ENCODE results near the gene ZNF496. TPM values are rescaled to one million over a fixed set of nuclear protein-coding genes. Genes with fewer than 3 reads are reported as not detected.

ZNF496 gene
- total and polyA plus RNA-seq, 8 donors = 5.8 to 25.8 (median 11.9) TPM

GRCh38 chr1:247298124-247298481, 33.6 kb downstream of the ZNF496 start:
- no peak for DNase-seq
- Histone ChIP-seq H3K27me3 (no peaks in the 10 kb centered on the region), H3K36me3 (peaks cover 18 to 46% (median 42%) of the 10 kb centered on the region in 4 donors), H3K4me1 (no peaks in the 10 kb centered on the region), H3K9me3 (no peaks in the 10 kb centered on the region), H3K4me3 (no peak overlapping the region), H3K27ac (no peak overlapping the region)
- TF ChIP-seq POLR2AphosphoS5 (IDR thresholded peaks at IDR 0.05) = no peak
- TF ChIP-seq CTCF (IDR thresholded peaks at IDR 0.05) = no peak
- TF ChIP-seq POLR2A (IDR thresholded peaks at IDR 0.05) = no peak
- intact Hi-C loops (cut with DNase I; ENCODE audit: low total_unique reads) = no loop called here
- WGBS, 5 donors = 63 to 74% (median 72%) methylated on average over 6 of the region's 6 CpGs

GRCh38 chr1:247297263-247298123, 34.2 kb downstream of the ZNF496 start:
- H3K9me3 ChIP-seq = no peaks in the 10 kb centered on the region

GRCh38 chr1:247296599-247297180, 35.0 kb downstream of the ZNF496 start:
- no peak for DNase-seq
- 88 to 94% (median 92%) methylated on average over 8 of the region's 8 CpGs for WGBS, 5 donors
- no peak overlapping the region for H3K27ac ChIP-seq
- TF ChIP-seq EP300 (IDR thresholded peaks at IDR 0.05) = no peak
- no peak for TF ChIP-seq CTCF (IDR thresholded peaks at IDR 0.05)
- no peak for TF ChIP-seq POLR2AphosphoS5 (IDR thresholded peaks at IDR 0.05)
- no peak for TF ChIP-seq POLR2A (IDR thresholded peaks at IDR 0.05)
- no peak overlapping the region for H3K4me3 ChIP-seq
- no peaks in the 10 kb centered on the region for H3K27me3 ChIP-seq
- no peaks in the 10 kb centered on the region for H3K9me3 ChIP-seq
- intact Hi-C loops (cut with DNase I; ENCODE audit: low total_unique reads) = no loop called here
- H3K4me1 ChIP-seq = no peaks in the 10 kb centered on the region
- peaks cover 18 to 32% (median 28%) of the 10 kb centered on the region in 4 donors for H3K36me3 ChIP-seq

More at GRCh38 chr1:247297263-247298123, 34.2 kb downstream of the ZNF496 start:
- Histone ChIP-seq H3K4me1 (no peaks in the 10 kb centered on the region), H3K27ac (no peak overlapping the region), H3K36me3 (peaks cover 18 to 40% (median 36%) of the 10 kb centered on the region in 4 donors), H3K27me3 (no peaks in the 10 kb centered on the region), H3K4me3 (no peak overlapping the region)
- intact Hi-C loops (cut with DNase I; ENCODE audit: low total_unique reads) = no loop called here
- TF ChIP-seq CTCF (IDR thresholded peaks at IDR 0.05) (no peak), POLR2A (IDR thresholded peaks at IDR 0.05) (no peak), EP300 (IDR thresholded peaks at IDR 0.05) (no peak), POLR2AphosphoS5 (IDR thresholded peaks at IDR 0.05) (no peak)
- DNase-seq = no peak
- 73 to 83% (median 76%) methylated on average over 7 to 9 of the region's 9 CpGs for WGBS, 5 donors

- no peaks in the 10 kb centered on the region for H3K9me3 ChIP-seq
- no peak overlapping the region for H3K4me3 ChIP-seq
- no peak for TF ChIP-seq EP300 (IDR thresholded peaks at IDR 0.05)
- no peak for TF ChIP-seq POLR2AphosphoS5 (IDR thresholded peaks at IDR 0.05)
- no peak for TF ChIP-seq CTCF (IDR thresholded peaks at IDR 0.05)
- no peak for TF ChIP-seq POLR2A (IDR thresholded peaks at IDR 0.05)
- H3K4me1 ChIP-seq = no peaks in the 10 kb centered on the region
- no peak overlapping the region for H3K27ac ChIP-seq
- WGBS, 5 donors = 64 to 70% (median 67%) methylated on average over 5 of the region's 5 CpGs
- H3K36me3 ChIP-seq = peaks cover 10 to 22% (median 19%) of the 10 kb centered on the region in 4 donors
- intact Hi-C loops (cut with DNase I; ENCODE audit: low total_unique reads) = no loop called here
- no peak for DNase-seq
- no peaks in the 10 kb centered on the region for H3K27me3 ChIP-seq
These were observed 35.9 kb downstream of the ZNF496 start for GRCh38 chr1:247295746-247296145.
